Pons (tissue), 1 donor: Measurements from ENCODE around the gene GUCY1A2.
"Not testable (repeated sequence)": the region's sequence is repeated elsewhere in the genome, so short reads cannot be mapped to it uniquely, and the experiment has no call there.

Experiments used
- DNase-seq: peaks from one replicate; pipeline ENCODE4 v3.0.0-alpha.2; 2016; ENCODE audit warnings: low spot score

GUCY1A2 gene

DNA sequence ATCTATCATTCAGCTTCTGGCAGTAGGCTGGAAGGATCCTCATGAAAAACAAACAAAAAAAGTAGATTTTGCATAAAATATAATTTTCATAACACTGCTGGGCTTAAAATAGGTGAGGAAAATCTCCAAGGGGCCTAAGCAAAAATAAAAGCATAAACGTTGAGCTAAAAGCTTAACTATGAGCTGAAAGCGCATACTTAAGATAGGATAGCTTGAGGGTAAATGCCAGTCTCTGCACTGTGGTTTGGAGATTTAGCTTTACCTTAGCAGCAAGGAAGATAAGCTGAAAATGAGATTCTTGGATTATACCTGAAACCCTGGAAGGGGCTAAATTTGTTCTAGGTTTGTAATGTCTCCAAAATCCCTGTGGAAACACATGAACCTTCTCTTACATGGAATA, 183.7 kb downstream of the GUCY1A2 start:
- no peak for DNase-seq

DNA sequence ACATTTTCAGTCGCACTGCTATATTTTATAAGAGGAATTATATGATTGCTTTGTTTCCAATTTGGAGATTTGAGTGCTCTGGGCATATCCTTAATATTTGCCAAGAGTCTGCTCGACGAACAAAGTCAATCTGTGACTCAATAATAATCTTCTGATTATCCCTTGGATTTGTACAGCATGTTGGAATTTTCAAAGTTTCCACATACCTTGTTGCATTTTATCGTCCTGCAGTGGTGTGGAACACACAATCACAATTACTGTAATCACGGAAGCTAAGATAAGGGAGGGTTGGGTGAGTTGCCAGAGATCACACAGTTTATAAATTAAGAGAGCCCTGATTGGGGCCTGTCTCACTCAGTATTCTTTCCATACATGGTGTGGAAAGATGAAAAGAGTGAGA, 189.3 kb downstream of the GUCY1A2 start:
- no peak for DNase-seq

DNA sequence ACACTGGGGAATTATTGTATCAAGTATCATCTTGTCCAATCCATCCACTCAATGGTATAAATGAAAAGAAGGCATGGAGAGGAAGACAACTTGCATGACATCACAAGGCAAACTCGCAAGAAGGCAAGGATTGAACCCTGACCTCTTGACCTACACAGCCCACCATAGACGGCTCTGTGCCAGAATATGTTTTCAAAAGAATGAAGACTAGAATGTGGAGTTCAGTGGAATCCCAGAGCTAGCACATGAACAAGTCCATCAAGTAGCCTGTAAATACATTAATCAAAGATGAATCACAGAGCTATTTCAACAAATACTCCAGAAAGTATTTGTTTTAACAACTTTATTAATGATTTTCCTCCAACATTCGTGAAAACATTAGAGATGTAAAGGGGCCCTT, 189.7 kb downstream of the GUCY1A2 start:
- DNase-seq = no peak

DNA sequence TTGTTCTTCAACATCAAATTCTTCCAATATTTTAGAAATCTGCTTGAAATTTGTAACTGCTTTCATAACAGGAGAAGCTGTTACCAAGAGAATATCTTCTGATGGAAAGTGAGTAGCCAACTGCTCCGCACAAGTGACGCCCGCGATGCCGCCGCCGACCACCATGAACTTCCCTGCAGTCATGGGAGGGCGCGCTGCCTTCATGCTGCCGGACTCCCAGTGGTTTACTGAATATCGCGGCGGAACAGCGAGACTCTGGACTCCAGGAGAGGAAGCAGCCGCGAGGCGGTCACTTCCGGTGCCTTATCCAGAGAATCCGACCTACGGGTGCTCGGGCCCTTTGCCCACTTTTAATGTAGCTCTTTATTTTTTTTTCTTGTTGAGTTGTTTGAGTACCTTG, 190.6 kb downstream of the GUCY1A2 start:
- DNase-seq = no peak

DNA sequence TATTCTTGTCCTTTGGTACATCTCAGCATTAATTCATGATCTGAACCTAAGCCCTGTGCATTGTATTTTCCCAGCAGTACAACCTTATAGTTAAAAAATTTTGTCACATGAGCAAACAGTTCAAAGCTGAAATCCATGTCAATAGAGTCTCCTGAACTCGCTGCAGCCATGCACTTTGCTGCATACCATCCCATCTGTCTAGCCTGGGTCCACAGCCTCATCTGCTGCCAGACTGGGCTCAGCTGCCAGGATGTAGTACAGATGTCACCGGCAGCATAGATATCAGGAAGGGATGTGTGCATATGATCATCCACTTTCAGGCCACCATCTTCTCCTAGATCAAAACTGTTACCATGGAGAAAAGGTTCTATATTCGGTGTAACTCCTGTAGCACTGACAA, 191.7 kb downstream of the GUCY1A2 start:
- DNase-seq = not testable (repeated sequence)

DNA sequence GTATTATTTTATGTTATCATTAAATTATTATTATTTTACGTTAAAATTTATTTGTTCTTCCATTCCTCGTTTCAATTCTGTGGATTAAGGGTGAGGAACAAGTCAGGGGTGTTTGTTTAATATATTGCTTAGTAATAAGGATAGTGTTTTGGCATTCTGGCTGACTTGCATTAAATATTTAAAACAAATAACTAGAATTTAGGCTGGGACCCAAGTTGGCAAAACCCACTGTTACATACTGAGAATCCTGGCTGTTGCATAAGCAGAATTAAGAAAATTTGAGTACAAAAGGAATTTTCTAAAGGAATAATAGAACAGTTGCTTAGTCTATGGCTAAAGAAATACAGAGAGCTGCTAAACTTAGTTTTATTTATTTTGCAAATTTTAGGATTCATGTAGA, 196.4 kb downstream of the GUCY1A2 start:
- DNase-seq = no peak

DNA sequence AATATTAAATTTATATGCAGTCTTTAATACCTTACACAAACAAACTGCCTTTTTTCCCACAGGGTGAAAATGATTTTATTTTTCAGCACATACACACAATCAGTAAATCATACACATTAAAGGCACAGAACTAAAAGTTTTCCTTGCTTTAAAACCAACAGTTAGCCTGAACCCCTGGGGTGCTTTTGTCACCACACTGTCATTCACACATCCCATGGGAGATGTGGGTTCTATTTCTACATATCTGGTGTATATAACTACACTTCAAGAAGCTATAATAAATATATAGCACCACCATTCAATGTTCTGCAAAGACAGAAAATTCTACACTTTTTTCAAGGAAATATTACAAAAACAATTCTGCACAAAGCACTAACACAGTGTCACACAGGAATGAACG, 197.0 kb downstream of the GUCY1A2 start:
- no peak for DNase-seq

DNA sequence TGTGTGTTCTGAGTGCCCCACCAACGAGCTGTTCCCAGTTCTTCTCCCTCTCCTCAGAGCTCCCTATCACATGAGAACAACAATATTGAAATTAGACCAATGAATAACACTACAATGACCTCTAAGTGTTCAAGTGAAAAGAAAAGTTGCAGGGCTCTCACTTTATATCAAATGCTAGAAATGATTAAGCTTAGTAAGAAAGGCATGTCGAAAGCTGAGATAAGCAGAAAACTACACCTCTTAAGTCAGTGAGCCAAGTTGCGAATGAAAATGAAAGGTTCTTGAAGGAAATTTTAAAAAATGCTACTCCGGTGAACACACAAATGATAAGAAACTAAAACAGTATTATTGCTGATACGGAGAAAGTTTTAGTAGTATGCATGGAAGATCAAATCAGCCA, 199.8 kb downstream of the GUCY1A2 start:
- DNase-seq = no peak

DNA sequence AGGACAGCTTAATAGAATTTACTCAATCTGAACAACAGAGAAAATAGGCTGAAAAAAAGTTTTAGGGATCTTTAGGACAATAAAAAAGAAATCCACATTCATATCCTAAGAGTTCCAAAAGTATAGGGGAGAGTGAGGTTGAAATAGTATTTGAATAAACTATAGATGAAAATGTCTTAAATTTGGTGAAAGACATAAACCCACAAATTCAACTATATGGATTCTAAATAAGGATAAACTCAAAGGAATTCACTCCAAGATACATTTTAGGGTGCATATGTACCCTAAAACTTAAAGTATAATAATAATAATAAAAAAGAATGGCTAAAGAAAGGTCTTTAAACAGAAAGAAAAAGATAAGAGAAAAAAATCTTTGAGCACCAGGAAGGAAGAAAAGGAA, 203.1 kb downstream of the GUCY1A2 start:
- DNase-seq = no peak

DNA sequence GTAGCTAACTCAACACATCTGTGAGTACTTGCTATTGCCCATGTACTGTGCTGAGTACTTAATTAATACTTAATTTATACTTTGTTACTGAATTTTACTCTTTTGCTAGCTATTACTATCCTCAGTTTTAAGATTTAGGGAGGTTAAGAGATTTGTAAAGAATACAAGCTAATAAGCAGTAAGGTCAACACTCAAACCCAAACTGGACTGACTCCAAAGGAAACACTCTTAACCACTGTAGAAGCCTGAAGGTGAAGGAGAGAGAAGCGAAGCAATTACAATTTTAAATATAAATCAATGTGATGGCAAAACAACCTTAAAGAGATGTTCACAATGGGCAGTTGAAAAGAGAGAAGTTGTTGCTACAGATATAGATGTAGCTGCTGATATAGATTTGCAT, 204.5 kb downstream of the GUCY1A2 start:
- DNase-seq = no peak

DNA sequence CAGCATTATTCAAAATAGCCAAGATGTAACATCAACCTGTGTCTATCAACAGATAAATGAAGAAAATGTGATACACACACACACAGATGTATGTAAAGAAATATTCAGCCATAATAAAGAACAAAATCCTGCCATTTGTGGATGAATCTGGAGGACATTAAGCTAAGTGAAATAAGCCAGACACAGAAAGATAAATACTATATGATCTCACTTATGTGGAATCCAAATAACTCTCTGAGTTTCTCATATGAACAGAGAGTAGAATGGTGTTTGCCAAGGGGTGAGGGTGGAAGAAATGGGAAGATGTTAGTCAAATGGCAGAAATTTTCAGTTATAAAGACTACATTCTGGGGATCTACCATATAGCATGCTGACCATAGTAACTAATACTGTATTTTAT, 224.2 kb downstream of the GUCY1A2 start:
- DNase-seq = no peak

DNA sequence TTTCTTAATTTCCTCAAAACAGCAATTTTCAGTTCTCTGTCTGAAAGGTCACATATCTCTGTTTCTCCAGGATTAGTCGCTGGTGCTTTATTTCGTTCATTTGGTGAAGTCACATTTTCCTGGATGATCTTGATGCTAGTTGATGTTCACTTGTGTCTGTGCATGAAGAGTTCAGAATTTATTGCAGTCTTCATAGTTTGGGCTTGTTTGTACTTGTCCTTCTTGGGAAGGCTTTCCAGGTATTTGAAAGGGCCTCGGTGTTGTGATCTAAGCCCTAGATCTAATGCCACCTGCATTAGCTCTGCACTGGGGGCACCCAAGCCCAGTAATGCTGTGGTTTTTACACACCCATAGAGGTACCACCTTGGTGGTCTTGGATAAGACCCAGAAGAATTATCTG, 228.9 kb downstream of the GUCY1A2 start:
- DNase-seq = no peak

DNA sequence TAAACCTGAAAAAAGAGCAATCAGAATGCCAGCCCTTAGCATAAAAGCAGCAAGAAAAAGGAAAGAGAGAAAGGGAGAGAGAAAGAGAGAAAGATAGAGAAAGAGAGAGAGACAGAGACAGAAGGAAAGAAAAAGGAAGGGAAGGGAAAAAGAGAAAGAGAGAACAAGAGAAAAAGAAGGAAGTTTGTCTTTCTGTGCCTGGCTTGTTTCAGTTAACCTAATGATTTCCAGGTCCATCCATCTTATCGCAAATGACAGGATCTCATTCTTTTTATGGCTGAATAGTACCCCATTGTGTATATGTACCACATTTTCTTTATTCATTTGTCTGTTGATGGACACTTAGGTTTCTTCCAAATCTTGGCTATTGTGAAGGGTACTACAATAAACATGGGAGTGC, 230.8 kb downstream of the GUCY1A2 start:
- DNase-seq = no peak

DNA sequence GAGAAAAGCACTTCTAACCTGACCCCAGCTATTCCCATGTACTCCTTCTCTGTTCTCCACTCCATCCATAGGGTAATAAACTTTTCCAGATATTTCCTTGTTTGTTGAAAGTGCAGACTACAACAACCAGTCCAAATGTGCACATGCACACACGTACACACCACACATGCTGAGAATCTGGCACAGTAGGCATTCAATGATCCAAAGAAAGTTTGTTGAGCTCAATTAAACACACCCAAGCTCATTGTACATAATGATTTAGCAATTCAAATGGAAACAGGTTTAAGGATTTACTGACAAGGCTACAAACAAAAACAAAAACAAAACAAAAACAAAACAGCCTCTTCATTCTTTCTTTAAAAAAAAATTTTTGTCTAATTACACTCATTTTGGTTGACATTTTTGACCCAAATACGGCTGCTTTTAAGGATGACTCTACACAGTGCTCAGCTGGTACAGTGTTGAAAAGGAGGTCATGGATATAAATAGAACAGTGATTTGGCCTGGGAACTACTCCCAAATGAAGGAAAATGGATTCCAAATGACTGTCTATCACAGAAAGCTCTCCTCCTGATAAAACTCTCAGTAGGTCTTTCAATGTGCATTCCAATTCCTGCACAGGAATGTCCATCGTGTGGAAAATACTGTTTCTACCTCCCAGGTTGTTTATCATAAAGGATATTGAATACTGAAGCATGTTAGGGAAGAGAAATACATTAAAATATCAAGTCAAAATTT, 232.2 kb downstream of the GUCY1A2 start:
- DNase-seq = no peak

DNA sequence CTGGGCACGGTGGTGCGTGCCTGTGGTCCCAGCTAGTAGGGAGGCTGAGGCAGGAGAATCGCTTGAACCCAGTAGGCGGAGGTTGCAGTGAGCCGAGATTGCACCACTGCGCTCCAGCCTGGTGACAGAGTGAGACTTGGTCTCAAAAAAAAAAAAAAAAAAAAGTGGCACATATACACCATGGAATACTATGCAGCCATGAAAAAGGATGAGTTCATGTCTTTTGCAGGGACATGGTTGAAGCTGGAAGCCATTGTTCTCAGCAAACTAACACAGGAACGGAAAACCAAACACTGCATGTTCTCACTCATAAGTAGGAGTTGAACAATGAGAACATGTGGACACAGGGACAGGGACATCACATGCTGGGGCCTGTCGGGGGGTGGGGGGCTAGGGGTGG, 241.0 kb downstream of the GUCY1A2 start:
- not testable (repeated sequence) for DNase-seq

DNA sequence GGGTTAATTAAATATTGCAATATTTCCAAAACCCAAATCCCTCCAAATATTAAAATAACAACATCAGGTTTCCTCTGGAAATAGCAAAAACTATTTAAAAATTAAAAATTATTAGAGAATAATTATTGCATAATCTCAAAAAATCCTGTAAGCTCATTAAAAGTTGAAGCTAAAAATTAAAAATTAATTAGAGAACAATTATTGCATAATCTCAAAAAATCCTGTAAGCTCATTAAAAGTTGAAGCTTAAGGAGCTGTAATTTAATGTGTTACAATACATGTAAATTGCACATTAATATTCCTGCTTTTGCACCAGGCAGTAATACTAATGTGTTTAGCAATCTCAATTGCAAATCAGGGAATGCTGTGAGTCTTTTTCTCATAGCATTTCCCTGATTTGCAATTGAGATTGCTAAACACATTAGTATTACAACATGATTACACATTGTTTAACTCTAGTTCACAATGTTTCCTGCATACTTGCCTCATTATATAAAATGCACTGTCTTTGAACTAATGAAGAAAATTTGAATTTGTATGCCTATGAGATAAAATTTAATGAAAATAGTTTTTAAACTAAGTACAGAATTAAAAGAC, 247.7 kb downstream of the GUCY1A2 start:
- no peak for DNase-seq

DNA sequence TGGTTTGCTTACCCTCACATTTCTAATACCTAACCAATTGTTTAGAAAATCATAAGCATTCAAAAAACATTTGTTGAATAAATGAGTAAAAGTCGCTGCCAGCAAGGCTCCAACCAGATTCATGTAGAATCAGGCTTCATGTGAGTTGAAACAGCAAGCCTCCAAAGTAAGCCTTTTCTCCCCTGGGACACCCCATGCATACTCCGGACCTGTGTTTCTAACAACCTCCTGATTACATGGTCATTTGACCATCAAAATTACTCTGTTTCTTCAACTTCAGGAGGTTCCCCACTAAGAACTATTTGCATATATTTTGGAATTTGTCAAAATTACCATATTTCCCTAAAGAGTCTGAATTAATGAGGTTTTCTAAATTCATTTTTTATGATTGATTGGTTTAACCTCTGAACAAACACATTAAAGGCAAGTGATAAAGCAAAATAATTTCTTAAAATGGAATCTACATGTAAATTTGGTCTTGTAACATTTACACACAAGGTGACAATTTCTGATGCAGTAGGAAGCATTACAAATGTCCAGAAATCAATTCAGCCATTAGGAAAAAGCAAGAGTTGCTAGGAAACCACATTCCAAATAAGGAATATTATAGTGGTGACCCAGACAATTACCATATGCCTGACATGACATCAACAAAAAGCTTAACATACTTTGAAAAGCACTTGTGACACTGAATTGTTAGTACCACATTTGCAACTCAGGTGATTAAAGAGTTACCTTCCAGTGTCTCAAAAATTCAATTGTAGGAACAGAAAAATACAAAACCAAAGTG, 252.6 kb downstream of the GUCY1A2 start:
- no peak for DNase-seq

DNA sequence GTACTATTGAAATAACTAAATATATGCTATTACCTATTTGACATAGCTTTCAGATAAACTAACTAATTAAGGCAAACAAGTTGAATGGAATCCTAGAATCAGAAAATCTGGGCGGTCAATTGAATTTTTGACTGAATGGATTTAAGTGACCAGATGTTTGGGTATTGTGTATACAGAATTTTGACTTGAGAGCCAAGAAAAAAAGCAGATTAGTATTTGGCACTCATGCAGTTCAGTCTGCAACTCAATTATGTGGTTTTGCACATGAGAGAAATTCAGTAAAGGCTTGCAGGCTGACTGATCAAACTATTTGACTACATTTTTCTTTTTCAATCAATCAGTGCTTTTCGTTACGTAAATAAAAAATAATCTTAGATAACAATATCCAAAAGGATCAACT, 254.8 kb downstream of the GUCY1A2 start:
- no peak for DNase-seq

DNA sequence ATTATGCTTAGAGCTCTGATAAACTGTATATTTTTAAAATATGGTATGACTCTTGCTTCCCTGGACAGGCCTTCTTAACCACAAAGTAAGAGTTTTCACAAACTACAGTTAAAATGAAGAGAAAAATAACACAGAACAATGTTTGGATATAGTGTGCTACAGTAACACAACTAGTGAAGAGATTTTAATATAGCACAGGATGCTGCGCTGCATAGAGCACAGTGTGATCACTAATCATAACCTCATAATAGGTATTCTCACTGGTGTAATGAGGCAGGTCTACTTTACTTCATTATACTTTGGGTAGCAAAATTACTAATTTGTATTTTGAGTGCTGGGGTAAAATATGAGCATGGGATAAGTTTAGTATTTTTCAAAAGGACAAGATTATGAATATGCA, 256.5 kb downstream of the GUCY1A2 start:
- DNase-seq = no peak

DNA sequence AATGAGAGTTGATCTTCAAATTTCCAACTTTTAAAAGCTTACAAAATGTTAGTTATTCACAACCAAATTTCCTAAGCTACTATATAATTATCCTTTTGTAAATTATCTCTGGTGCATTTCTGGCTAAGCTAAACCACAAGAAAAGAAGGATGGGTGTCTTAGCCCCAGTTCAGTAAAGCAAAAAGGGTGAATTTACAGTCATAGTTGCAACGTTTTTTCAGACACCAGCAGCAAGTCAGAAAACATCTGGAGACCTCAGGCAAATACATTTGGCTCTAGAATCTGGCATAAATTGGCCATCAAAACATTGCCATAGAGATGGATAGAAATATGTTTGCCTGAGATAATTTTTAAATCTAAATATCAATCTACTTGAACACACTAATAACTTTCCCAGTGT, 257.0 kb downstream of the GUCY1A2 start:
- no peak for DNase-seq

DNA sequence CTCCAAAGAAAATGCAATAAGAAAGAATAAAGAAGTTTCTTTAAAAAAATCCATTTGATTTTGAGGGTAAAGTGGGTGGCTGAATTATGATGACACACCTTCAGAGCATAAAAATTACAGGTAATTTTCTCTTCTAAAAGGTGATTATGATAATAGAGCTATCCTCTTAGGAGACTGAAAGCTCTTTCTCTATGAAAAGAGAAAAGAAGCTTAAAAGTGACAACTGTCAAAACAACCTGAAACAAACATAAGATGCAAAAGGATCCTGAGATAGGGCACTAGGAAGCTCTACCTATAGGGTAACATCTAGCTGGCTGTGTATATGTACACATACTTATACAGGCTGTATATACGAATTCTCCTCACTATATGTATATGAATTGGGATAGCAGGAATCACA, 270.2 kb downstream of the GUCY1A2 start:
- no peak for DNase-seq

DNA sequence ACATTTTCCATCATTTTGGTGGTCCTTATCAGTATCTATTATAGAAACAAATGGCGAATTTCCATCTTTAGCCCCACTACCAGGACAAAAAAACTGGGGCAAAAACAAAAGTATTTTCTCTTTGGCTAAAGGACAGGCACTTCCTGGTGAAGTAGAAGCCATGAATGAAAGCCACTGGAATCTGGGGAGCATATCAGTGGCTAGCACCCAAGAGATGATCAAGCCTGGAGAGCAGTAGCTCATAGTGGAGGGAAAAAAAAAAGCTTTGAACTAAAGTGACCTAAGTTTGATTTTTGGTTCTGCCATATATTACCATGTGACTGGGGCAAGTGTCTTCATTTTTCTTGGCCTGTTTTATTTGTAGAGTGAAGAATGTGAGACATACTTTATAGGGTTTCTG, 272.3 kb downstream of the GUCY1A2 start:
- DNase-seq = no peak

DNA sequence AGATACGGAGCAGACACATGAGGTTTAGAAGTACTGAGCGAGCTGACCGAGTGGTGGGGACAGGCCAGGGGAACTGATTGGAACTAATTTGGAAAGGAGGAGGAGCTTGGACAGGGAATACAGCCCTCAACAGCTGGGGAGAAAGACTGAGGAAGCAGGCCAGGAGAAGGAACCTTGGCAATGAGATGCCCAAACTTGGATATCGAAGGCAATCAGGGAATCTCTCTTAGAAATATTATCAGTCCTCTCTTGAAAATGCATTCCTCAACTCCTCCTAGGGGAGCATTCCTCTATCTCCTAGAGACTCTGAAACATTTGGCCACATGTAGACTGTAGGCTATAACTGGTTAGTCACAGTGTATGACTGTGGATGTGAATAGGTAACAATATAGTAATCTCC, 284.6 kb downstream of the GUCY1A2 start:
- DNase-seq = no peak
